AG04450 (cell line): ENCODE data around the gene SMIM23. TPM values are rescaled to one million over a fixed set of nuclear protein-coding genes. Genes with fewer than 3 reads are reported as not detected.
A peak's percentile ranks its signal among the peaks of the same experiment; 100 is the strongest.
"Not testable (repeated sequence)": the region's sequence is repeated elsewhere in the genome, so short reads cannot be mapped to it uniquely, and the experiment has no call there.

ENCODE experiments used
- CTCF ChIA-PET: fragments of 300-600, 350-600 bp; formaldehyde crosslinking; extraction: SDS; loops from one replicate; lab custom pipeline; 2022; ENCODE audit warnings: antibody characterized with exemption, inconsistent platforms; lab: Charles Lee
- POLR2A ChIA-PET: fragments of 350-600 bp; formaldehyde crosslinking; extraction: SDS; loops from one replicate; lab custom pipeline; 2021; ENCODE audit warnings: antibody characterized with exemption, inconsistent platforms; lab: Yijun Ruan, JAX
- DNase-seq: peaks from one replicate; pipeline ENCODE4 v3.0.0-alpha.2; 2011; ENCODE audit warnings: low read depth, low spot score
- H3K27ac ChIP-seq: one replicate; pipeline ENCODE4 v1.5.1; 2012; ENCODE audit warnings: low read depth, low read length, control low read depth
- H3K27me3 ChIP-seq: one replicate; pipeline ENCODE4 v1.6.0; 2012; ENCODE audit warnings: low read length; ENCODE audit not compliant: control insufficient read depth, insufficient read depth
- H3K4me3 ChIP-seq: 2 replicates; pipeline ENCODE4 v1.5.1; 2011; ENCODE audit warnings: mild to moderate bottlenecking, low read depth, low read length, control low read depth
- H3K9me3 ChIP-seq: 2 replicates; pipeline ENCODE4 v1.5.1; 2012; ENCODE audit warnings: low read length; ENCODE audit not compliant: control insufficient read depth, insufficient read depth
- CTCF ChIP-seq: IDR thresholded peaks from 2 replicates; pipeline ENCODE4 v1.5.1; 2011; ENCODE audit warnings: low read depth, low read length, control low read depth, inconsistent platforms
- polyA plus RNA-seq: library from polyadenylated mRNA; depleted of rRNA; stranded (reverse); fragments of >200 nt; gene quantifications from 2 replicates; pipeline ENCODE4 v1.2.3, GENCODE V29; 2011

SMIM23 gene
- polyA plus RNA-seq, 1 experiment, result not detected

GRCh38 chr5:171776770-171777759 is 8.6 kb upstream of the SMIM23 start:
- DNase-seq, result peak; percentile 10
- TF ChIP-seq CTCF, result no peak
- Histone ChIP-seq H3K9me3 (peaks cover 6% of the 10 kb centered on the region; the same call in 1 of the 2 replicates), H3K4me3 (no peak overlapping the region), H3K27ac (peak overlapping the region; percentile 21), H3K27me3 (peaks cover 35% of the 10 kb centered on the region)
- POLR2A ChIA-PET, result no interaction called here
- CTCF ChIA-PET, result no interaction called here

GRCh38 chr5:171781744-171782143 is 3.9 kb upstream of the SMIM23 start:
- H3K27ac ChIP-seq, DNase-seq, H3K4me3 ChIP-seq, H3K9me3 ChIP-seq, POLR2A ChIA-PET: not testable (repeated sequence)
- CTCF ChIA-PET, result interaction anchor here (1.2 kb wide), 1 partner anchor 363 kb away, joined by 3 read pairs; the partner anchor contains the start of gene FGF18
- peaks cover 30% of the 10 kb centered on the region for H3K27me3 ChIP-seq

GRCh38 chr5:171782332-171782966 is 3.2 kb upstream of the SMIM23 start:
- Histone ChIP-seq H3K27me3 (peaks cover 26% of the 10 kb centered on the region), H3K9me3 (peaks cover 6% of the 10 kb centered on the region; the same call in 1 of the 2 replicates), H3K27ac (no peak overlapping the region), H3K4me3 (no peak overlapping the region)
- no peak for DNase-seq
- TF ChIP-seq CTCF, result no peak
- POLR2A ChIA-PET, result no interaction called here
- CTCF ChIA-PET, result interaction anchor here (0.6 to 1.3 kb wide), 3 partner anchors 153 to 416 kb away, joined by 3 to 4 read pairs (median 3); partner anchors contain the start of gene FGF18

- H3K27ac ChIP-seq, result no peak overlapping the region
- no peak overlapping the region for H3K4me3 ChIP-seq
- POLR2A ChIA-PET, result no interaction called here
- TF ChIP-seq CTCF, result no peak
- peak; percentile 18 for DNase-seq
- CTCF ChIA-PET, result interaction anchor here (0.6 to 1.3 kb wide), 4 partner anchors 153 to 694 kb away, joined by 3 to 4 read pairs (median 3); partner anchors contain the start of gene FGF18
- peaks cover 23% of the 10 kb centered on the region for H3K27me3 ChIP-seq
- peaks cover 6% of the 10 kb centered on the region; the same call in 1 of the 2 replicates for H3K9me3 ChIP-seq
Observed at GRCh38 chr5:171783051-171783450, 2.6 kb upstream of the SMIM23 start.

GRCh38 chr5:171789353-171789752 is 3.7 kb downstream of the SMIM23 start:
- POLR2A ChIA-PET, result no interaction called here
- Histone ChIP-seq H3K9me3 (no peaks in the 10 kb centered on the region), H3K4me3 (no peak overlapping the region), H3K27me3 (peaks cover 14% of the 10 kb centered on the region), H3K27ac (no peak overlapping the region)
- CTCF ChIA-PET, result no interaction called here
- TF ChIP-seq CTCF, result no peak
- DNase-seq, result no peak
